IPS-15b (cell line): ENCODE results near the gene MYOZ3.

ENCODE experiments used
- H3K27me3 ChIP-seq: one replicate; pipeline ENCODE4 v1.6.1; 2013; ENCODE audit warnings: low read length; ENCODE audit not compliant: control insufficient read depth, insufficient read depth
- H3K36me3 ChIP-seq: one replicate; pipeline ENCODE4 v1.6.1; 2013; ENCODE audit warnings: low read length; ENCODE audit not compliant: control insufficient read depth, insufficient read depth
- H3K4me1 ChIP-seq: one replicate; pipeline ENCODE4 v1.6.1; 2013; ENCODE audit warnings: mild to moderate bottlenecking, low read length; ENCODE audit not compliant: control insufficient read depth, insufficient read depth
- H3K4me3 ChIP-seq: one replicate; pipeline ENCODE4 v1.5.1; 2013; ENCODE audit warnings: low read depth, low read length
- H3K9ac ChIP-seq: one replicate; pipeline ENCODE4 v1.6.1; 2013; ENCODE audit warnings: low read depth, mild to moderate bottlenecking, low read length
- H3K9me3 ChIP-seq: one replicate; pipeline ENCODE4 v1.6.1; 2013; ENCODE audit warnings: mild to moderate bottlenecking, low read length; ENCODE audit not compliant: control insufficient read depth, insufficient read depth

Gene MYOZ3

DNA sequence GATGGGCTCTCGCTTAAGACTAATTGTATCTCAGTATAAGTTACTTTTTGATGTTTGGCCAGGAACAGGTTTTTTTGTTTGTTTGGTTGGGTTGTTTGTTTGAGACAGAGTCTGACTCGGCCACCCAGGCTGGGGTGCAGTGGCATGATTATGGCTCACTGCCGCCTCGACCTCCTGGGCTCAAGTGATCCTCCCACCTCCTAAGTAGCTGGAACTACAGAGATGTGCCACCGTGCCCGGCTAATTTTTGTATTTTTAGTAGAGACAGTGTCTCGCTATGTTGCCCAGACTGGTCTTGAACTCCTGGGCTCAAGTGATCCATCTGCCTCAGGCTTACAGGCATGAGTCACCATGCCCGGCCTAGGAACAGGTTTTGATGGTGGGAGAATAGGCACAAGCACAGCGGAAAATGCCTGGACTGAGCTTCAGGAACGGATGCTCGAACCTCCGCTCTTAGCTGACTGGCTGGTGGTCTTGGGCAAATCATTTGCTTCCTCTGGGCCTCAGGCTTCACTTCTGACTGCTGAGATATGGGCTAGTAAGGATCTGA lies 32.0 kb upstream of the MYOZ3 start:
- H3K9ac ChIP-seq = no peak overlapping the region

GRCh38 chr5:150630016-150630415 lies 31.0 kb upstream of the MYOZ3 start:
- Histone ChIP-seq H3K27me3 (peaks cover 6% of the 10 kb centered on the region), H3K9me3 (no peaks in the 10 kb centered on the region), H3K4me1 (peaks cover 4% of the 10 kb centered on the region)

More for the DNA sequence above, 32.0 kb upstream of the MYOZ3 start:
- no peaks in the 10 kb centered on the region for H3K36me3 ChIP-seq
- H3K9me3 ChIP-seq = no peaks in the 10 kb centered on the region
- peaks cover 11% of the 10 kb centered on the region for H3K27me3 ChIP-seq
- no peak overlapping the region for H3K4me3 ChIP-seq
- peaks cover 7% of the 10 kb centered on the region for H3K4me1 ChIP-seq

GRCh38 chr5:150630461-150631325 lies 30.4 kb upstream of the MYOZ3 start:
- H3K36me3 ChIP-seq = no peaks in the 10 kb centered on the region
- no peak overlapping the region for H3K4me3 ChIP-seq
- no peak overlapping the region for H3K9ac ChIP-seq
- no peaks in the 10 kb centered on the region for H3K9me3 ChIP-seq
- peaks cover 4% of the 10 kb centered on the region for H3K4me1 ChIP-seq
- no peaks in the 10 kb centered on the region for H3K27me3 ChIP-seq

More at GRCh38 chr5:150630016-150630415, 31.0 kb upstream of the MYOZ3 start:
- no peak overlapping the region for H3K9ac ChIP-seq
- no peaks in the 10 kb centered on the region for H3K36me3 ChIP-seq
- no peak overlapping the region for H3K4me3 ChIP-seq

DNA sequence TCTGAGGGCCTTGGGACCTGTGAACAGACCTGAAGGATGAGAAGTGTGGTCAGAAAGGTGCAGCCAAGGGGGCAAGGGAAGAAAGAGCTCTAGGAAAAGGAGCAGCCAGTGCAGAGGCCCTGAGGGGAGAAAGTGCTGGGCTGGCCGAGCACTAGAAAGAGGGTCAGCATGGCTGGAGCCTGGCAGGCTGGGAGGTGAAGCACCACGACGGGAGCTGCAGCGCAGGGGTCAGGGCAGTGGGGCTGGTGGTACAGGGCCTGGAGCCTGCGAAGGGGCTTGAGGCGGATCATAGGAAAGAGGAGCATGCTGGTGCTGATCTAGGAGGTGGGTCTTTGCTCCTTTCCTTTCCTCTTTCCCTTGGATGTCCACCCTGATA lies 29.7 kb upstream of the MYOZ3 start:
- no peaks in the 10 kb centered on the region for H3K9me3 ChIP-seq
- H3K4me3 ChIP-seq = no peak overlapping the region
- H3K27me3 ChIP-seq = no peaks in the 10 kb centered on the region
- no peaks in the 10 kb centered on the region for H3K4me1 ChIP-seq
- no peak overlapping the region for H3K9ac ChIP-seq
- H3K36me3 ChIP-seq = no peaks in the 10 kb centered on the region

GRCh38 chr5:150632305-150633160 lies 28.5 kb upstream of the MYOZ3 start:
- Histone ChIP-seq H3K9ac (no peak overlapping the region), H3K27me3 (no peaks in the 10 kb centered on the region), H3K4me3 (no peak overlapping the region), H3K36me3 (no peaks in the 10 kb centered on the region), H3K9me3 (no peaks in the 10 kb centered on the region), H3K4me1 (no peaks in the 10 kb centered on the region)

- no peaks in the 10 kb centered on the region for H3K27me3 ChIP-seq
- H3K9ac ChIP-seq = no peak overlapping the region
- no peak overlapping the region for H3K4me3 ChIP-seq
- H3K4me1 ChIP-seq = peaks cover 5% of the 10 kb centered on the region
- H3K9me3 ChIP-seq = no peaks in the 10 kb centered on the region
- H3K36me3 ChIP-seq = no peaks in the 10 kb centered on the region
Observed at GRCh38 chr5:150633429-150633828, 27.6 kb upstream of the MYOZ3 start.

DNA sequence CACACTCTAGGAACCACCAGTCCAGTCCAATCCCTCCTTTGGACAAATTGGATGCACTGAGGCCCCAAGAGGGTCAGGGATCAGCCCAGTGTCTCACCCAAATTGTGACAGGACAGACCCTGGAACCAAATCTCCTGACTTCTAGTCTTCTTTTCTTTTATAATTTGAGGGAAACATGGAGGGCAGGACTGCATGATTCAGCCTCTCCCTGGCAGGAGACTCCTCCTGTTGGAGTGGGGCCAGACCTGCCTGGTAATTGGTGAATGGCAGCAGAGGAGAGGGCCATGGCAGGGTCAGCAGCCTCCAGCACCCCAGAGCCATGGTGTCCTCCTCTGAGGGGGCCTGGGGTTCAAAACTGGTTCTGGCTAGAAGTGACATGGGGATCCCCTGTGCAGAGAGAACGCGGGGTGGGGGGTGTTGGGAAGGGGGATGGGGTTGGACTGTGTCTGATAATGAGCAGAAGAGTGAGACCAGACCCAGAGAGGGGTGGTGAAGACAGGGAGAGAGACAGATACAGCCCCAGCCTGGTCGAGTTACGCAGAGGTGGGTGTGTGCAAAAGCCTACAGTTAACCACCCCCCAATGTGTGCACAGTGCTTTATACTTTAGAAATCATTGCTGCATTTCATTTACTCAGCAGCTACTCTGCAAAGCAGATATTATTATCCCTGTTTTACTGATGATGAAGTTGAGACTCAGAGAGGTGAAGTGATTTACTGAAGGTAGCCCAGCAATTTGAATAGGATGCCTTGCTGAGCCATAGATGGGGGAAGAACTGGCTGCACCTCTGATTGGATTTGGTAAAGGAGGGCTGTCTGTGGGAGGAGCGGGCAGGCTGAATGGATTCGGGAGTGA lies 24.4 kb upstream of the MYOZ3 start:
- H3K27me3 ChIP-seq = no peaks in the 10 kb centered on the region
- H3K4me1 ChIP-seq = peaks cover 8% of the 10 kb centered on the region
- H3K9ac ChIP-seq = no peak overlapping the region
- no peaks in the 10 kb centered on the region for H3K9me3 ChIP-seq
- no peaks in the 10 kb centered on the region for H3K36me3 ChIP-seq
- no peak overlapping the region for H3K4me3 ChIP-seq

DNA sequence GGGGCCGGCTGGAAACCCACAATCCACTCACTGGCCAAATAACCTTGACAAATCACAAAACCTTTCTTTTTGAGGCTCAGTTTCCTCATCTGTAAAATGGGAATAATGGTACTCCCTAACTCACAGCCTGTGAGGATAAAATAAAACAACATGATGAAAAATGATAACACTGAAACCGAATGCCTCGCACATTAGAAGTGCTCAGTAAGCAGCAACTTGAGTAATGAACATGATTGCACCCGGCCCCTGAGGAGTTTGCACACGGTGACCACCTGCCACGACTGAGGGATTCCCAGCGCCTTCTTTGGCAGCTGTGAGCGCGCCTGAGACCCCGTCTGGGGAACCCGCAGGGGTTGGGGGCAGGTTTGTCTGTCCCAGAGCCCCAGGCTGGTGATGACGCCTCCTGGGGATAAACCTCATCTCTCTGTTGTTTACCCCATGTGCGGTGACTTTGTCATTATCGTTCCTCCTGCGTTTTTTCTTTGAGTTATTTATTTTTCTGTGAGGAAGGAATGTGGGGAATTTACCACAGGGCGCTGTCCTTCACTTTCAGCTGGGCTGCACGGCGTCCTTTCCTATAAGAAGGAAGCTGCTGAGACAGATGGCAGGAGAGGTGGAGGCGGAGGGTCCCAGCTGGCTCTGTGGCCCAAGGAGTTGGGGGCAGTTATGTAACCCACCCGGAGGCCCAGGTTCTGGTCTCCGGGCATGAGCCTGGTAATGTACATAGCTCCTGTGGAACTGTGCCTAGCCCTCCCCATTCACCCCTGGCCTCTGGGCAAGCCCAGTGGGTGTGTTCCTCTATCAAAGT lies 23.6 kb upstream of the MYOZ3 start:
- H3K4me1 ChIP-seq = peaks cover 8% of the 10 kb centered on the region
- no peaks in the 10 kb centered on the region for H3K27me3 ChIP-seq
- no peaks in the 10 kb centered on the region for H3K36me3 ChIP-seq
- H3K9me3 ChIP-seq = no peaks in the 10 kb centered on the region
- H3K9ac ChIP-seq = no peak overlapping the region
- no peak overlapping the region for H3K4me3 ChIP-seq

- Histone ChIP-seq H3K4me3 (no peak overlapping the region), H3K9ac (no peak overlapping the region), H3K36me3 (no peaks in the 10 kb centered on the region), H3K4me1 (peaks cover 8% of the 10 kb centered on the region), H3K27me3 (no peaks in the 10 kb centered on the region), H3K9me3 (no peaks in the 10 kb centered on the region)
Observed at GRCh38 chr5:150638053-150638444, 23.0 kb upstream of the MYOZ3 start.

DNA sequence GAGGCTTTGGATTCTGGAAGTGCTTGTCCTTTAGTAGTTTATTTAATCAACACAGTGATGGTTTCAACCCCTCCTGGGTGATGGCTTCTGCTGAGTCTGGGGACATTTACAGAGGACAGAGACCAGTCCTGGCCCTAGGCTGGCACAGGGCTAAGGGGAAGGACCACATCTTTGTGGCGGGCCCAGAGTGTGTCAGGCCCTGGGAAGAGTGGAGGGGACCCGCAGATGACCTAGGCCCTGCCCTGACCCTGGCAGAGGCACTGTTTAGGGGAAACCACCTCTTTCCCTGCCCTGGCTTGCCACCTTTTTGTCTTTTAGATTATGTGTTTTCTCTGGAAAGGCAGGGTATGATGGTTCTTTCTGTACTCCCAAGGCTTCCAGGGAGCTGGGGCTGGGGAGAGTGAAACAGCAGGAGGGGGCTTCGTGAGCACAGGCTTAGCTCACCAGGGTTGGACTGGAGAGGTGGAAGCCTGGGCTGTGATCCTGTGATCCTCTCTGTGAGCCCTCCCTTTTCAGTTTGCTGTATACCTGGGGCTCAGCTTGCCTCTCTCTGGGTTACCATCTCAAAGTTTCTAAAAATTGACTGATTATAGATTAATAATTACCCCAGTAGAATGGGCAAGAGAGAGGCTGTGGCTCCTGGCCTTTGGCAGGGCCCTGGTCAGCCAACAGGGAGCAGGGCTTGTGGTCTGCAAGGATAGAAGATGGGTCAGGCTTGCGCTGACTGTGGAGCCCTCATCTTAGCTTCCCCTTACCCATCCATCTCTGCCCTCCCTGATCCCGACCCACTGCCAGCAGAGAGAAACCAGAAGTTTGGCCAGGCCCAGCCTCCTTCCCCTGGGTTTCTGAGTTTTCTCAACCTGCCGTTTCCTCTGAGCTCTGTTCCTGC lies 22.3 kb upstream of the MYOZ3 start:
- Histone ChIP-seq H3K9me3 (no peaks in the 10 kb centered on the region), H3K27me3 (no peaks in the 10 kb centered on the region), H3K9ac (no peak overlapping the region), H3K4me1 (peaks cover 8% of the 10 kb centered on the region), H3K36me3 (no peaks in the 10 kb centered on the region), H3K4me3 (no peak overlapping the region)
